ENCODE results near the gene ZIC4.

ZIC4 gene

DNA sequence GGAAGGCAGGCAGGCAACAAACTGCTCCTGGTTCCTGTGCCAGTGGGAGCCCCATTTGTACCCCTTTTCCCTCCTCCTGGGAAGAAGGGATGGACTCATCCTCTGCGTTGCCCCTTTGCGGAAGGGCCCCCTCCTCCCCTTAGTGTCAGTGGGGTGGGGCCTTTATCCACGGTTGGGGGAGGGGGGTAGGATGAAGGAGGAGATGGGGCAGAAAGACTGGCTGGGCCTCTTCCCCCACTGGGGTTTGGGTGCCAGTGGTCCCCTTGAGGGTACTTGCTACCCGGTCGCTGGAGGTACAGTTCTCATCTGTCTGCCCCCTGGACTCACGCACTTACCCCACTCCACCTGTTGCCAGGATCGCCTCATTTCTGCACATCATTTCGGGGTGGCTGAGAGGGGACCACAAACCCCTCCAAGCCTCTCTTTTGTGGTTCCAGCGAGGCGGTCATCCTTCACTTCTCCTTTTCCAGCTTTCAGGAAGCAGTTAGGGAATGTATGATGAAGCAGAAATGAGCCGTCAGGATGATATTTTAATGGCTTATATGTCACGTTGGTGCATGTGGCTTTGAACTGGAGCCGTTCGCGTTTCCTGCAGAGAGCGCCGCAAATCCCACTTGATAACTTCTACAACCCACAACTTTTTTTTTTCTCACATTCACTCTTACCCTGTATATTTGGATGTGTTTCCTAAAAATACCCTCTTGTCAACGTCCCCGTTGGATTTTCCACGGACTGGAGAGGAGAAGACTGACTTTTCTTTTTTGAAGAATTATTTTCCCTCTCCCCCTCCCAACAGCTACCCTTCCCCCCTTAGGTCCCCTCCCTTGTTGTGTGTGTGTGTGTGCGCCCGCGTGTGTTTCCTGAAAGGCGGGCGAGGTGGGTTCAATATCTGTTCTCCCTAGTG is at the start of gene ZIC4:
Gene ZIC4 (minus strand): TSS at position 516 of the 904 bp plus-strand sequence. CDS start 3,746 bp downstream, outside the sequence.
- DNase-seq: no peak

DNA sequence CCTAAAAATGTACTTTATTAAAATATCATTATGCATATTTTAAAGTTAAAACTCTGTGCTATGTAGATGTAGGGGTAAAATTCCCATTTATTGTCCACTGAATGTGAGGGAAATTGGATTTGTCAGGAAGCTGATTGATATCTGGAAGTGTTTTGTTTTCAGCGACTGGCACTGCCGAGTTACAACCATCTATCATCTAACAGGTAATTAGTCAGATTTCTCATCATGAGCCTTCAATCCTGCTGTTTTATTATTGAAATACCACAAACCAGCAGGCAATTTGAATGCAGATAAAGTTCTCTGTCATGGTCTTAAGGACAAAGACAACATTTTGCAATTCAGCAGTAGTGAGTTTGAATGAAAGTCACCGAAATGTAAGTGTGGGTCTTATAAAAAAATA is 43.3 kb upstream of the ZIC4 start:
- DNase-seq: no peak

DNA sequence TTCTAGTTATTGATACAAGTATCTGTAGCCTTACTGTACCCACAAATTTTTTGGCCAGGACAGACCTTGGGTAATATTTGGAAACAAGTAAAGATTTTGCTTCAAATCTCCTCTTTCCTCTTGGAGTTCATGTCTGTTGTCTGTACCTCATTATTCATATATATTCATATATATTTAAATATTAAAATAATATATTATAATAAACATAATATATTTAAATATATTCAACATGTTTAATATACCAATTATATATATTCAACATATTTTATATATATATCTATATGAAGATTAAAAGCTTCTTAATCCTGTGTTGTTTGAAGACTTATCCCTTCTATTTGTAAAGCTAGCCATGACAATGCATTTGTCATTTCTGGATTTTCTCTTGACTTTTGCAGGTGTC is 40.9 kb upstream of the ZIC4 start:
- no peak for DNase-seq

GRCh38 chr3:147431751-147432150 is 25.4 kb upstream of the ZIC4 start:
- no peak for DNase-seq

DNA sequence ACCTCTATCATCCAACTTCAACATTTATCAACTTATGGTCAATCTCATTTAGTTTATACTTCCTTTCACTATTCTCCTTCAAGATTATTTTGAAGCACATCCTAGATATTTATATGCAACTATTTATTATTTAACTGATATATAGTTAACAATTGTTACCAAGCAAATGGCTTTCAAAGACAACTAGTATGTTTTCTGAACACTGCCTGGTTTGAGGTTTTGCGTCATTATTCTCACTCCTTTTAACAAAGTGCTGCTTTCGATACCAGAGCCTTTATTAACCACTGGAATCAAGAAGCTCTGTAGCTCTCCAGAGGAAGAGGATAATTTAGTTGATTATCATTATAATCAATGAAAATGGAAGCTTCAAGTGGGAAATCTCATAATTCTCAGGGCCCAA is 22.4 kb upstream of the ZIC4 start:
- no peak for DNase-seq

DNA sequence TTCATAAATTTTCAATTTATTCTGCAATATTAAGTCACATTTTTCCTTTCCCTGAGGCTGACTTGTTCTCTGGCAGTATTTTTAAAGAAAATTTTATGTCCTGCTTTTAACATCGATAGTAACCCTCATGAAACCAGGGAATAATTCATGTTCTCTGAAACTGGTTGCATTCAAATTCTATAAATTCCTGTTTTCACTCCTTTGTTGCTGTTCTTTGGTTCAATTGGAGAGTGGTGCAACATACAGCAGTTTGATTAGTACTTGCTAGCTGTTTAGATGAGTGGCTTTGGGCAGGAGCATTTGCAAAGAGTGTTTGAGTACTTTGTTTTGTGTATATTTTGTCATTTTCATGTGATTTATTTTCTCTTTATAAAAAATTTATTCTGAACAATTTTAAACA is 22.0 kb upstream of the ZIC4 start:
- DNase-seq: no peak

DNA sequence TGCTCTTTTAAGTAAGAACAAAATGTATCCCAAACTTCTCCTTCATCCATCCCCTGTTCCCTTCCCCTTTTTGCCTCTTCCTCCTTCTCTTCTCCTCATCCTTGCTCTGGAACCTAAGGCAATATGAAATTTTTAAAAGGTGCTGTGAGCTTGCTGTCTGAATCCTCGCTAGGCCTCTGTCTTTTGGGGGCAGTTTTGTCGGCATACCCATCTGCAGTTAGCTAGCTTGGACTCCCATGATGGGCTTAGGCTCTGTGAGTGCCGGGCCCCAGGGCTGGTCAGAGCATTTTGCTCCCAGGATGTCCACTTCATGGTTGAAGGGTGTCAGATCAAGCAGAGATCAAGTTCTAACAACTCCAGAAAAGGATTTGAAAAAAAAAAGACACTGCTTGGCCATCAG is 21.4 kb upstream of the ZIC4 start:
- no peak for DNase-seq

GRCh38 chr3:147426931-147427330 is 20.6 kb upstream of the ZIC4 start:
- DNase-seq: no peak

DNA sequence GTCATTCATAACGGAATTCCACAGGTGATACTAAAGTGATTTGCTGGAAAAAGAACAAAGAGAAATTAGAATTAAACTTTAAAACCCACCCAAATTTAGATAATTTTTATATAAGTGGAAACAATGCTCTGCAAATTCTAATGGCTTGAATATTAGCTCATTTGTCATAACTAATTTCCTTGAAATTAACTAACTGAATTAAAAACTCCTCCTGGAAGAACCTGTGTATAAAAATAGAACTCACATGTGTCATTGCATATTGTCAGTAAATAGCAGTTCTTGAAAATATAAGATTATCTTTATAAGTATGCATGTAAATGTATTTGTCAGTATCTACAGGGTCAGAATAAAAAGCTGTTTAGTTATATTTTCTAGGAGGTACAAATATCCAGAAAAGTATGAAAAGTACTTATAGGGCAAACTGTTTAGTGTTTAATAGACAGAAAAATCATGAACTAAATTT is 19.1 kb upstream of the ZIC4 start:
- no peak for DNase-seq

GRCh38 chr3:147424581-147425387 is 18.4 kb upstream of the ZIC4 start:
- no peak for DNase-seq

DNA sequence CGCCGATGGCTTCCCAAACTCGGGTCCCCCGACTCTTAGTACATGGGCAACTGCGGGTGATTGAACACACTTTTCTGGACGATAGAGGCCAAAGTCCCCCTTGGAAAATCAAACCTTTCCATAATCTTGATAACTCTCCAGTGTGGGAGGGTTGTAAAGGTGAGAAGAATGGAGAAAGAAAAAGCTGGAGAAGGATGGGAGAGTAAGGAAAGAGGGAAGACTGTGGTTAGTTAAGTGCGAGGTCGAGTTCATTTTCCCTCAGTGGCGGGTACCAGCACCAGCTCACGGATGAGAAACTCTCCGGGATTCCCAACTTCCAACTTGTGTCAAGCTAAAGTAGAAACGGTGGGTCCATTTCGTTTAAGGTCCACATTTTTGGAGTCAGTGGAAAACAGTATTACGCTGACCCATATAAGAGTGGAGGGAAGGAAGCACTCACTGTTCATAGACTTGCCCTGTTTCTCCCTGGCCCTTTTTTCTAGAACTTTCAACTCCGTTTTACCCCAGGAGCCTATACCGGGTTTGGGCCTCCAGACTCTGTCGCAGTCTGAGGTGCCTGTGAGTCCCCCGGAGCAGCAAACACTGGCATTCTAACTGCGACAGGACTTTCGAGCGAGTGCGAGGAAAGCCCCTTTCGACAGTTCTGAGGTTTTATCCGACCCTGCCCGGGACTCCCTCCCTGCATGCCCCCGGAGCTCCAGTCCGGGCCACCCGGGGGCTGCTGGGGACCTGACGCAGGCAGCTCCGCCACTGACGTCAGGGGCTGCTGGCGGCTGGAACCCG is 17.6 kb upstream of the ZIC4 start:
- no peak for DNase-seq

GRCh38 chr3:147423537-147423797 is 17.1 kb upstream of the ZIC4 start:
- no peak for DNase-seq

DNA sequence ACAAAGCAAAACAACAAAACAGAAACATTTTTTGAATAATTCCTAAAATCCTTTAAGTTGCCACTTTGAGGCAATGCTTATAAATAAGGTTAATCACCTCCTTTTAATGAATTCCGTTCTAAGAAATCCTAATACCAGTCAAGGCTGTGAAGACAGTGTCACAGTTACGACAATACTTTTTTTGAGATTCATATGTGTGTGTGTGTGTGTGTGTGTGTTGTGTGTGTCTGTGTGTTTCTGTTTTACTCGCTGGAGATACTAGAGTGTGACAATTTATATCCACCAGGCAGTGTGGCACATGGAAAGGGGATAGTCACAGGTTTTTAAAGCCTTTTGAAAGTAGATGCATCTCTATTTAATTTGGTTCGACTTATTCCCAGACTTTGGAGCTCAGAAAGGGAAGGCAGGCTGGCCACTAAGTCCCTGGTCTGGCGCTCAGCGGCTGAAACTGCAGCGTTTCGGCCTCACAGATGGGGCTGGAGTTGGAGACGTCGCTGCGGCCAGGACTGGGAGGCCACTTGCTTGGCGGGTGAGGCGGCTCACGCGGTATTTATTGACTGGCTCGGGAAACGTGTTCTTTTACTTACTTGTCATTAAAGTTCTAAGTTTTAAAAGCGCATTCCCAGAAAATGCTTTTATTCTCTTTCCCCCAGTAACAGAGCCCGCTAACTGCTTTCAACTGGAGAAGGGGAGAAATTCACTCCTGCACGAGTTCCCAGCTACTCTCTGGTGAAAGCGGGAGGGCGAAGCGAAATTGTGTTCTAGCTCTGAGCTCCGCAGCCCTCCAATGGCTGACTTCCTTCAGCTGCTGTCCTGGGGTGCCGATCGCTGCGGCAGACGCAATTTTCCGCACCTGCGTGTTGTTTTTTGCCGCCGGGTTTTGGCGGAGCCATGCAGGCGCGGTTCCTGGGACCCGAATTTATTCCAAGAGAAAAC is 16.5 kb upstream of the ZIC4 start:
- DNase-seq: no peak

DNA sequence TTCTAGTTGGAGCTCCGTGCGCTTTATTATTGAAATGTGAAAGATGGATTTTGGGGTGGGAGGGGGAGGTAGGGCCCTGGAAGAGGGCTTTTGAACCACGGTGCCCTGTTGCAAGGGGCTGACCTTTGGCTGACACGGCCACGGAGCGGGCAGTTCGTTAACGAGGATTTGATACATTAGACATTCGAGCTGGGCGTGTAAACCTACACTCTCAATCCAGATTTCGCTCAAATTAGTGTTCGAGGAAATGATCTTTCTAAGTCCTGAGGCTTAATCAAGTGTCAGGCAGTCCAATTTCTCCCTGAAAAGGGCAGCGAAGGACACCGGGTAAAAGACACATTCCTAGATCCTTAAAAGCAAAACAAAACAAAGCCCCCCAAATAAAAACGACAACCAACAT is 15.9 kb upstream of the ZIC4 start:
- DNase-seq: no peak

- no peak for DNase-seq
Observed at GRCh38 chr3:147421184-147421912, 15.0 kb upstream of the ZIC4 start.

- no peak for DNase-seq
Observed at GRCh38 chr3:147420353-147421183, 14.2 kb upstream of the ZIC4 start.

DNA sequence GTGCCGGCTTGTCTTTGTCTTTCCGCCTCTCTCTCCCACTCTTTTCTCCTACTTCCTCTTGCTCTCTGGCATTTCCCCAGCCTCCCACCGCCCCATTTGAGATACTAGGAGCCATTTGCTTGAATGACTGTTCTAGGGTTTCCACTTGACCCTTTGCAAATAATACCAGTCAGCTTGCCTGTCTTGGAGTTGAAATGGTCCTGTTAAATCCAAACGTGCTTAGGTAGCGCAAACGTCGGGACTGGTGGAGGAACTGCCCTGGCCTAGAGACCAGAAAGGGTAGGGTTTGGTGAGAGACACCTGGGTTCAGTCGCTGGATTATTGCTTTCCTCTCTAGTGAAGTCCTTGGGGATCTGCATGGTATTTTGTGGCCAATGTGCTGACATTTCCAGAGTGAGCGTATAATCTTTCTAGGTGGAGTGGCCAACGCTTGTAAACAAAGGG is 13.5 kb upstream of the ZIC4 start:
- no peak for DNase-seq

GRCh38 chr3:147418808-147419701 is 12.7 kb upstream of the ZIC4 start:
- DNase-seq: no peak

DNA sequence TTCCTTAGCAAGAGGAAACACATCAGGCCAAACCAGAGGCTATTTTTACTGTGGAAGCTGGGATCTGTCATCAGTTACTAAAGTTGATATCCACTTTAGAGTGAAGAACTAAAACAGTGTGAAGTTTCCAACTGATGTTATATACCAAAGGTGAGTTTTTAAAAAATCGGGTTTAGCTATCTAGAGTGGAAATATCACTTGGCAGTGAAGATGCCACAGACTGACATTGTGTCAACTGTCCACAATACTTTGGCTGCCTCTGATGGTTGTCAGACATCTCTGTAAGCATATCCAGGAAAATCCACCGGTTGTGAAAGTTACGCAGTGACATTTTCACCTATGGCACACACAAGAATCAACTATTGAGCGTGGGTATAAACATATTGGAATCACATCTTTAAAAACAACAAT is 12.0 kb upstream of the ZIC4 start:
- DNase-seq: no peak
